HG03520 (cell line): Measurements from ENCODE around the gene TGFB1.
"Not testable (repeated sequence)": the region's sequence is repeated elsewhere in the genome, so short reads cannot be mapped to it uniquely, and the experiment has no call there.

Experiments
- ATAC-seq: cut with Tn5 transposase; IDR thresholded peaks from one replicate; pipeline ENCODE4 v1.9.1; 2021; ENCODE audit warnings: mild to moderate bottlenecking, moderate library complexity; ENCODE audit not compliant: unreplicated experiment

The TGFB1 gene

GRCh38 chr19:41304706-41305483, 48.8 kb downstream of the TGFB1 start:
- no peak for ATAC-seq

- ATAC-seq = no peak
These were observed 49.8 kb downstream of the TGFB1 start for GRCh38 chr19:41303954-41304353.

- ATAC-seq = no peak
These were observed 50.9 kb downstream of the TGFB1 start for GRCh38 chr19:41302624-41303351.

DNA sequence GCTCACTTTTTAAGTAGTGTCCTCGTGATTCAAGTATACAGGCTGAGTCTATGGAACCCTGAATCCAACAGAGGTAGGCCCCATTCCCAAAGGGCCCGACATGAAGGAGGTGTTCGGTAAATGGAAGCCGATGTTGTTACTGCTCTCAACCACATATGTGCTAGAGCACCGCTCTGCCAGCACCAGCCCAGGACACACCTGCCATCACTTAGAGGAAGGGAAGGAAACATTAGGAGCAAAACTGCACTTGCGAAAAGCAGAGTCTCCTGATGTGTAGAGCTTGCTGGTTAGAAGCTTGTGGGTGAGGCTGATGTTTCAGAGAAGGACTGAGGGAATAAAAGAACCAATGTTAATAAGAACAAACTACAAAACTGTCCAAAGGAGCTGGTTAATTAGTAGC, 53.2 kb downstream of the TGFB1 start:
- no peak for ATAC-seq

- ATAC-seq = no peak
These were observed 54.0 kb downstream of the TGFB1 start for GRCh38 chr19:41299755-41300089.

DNA sequence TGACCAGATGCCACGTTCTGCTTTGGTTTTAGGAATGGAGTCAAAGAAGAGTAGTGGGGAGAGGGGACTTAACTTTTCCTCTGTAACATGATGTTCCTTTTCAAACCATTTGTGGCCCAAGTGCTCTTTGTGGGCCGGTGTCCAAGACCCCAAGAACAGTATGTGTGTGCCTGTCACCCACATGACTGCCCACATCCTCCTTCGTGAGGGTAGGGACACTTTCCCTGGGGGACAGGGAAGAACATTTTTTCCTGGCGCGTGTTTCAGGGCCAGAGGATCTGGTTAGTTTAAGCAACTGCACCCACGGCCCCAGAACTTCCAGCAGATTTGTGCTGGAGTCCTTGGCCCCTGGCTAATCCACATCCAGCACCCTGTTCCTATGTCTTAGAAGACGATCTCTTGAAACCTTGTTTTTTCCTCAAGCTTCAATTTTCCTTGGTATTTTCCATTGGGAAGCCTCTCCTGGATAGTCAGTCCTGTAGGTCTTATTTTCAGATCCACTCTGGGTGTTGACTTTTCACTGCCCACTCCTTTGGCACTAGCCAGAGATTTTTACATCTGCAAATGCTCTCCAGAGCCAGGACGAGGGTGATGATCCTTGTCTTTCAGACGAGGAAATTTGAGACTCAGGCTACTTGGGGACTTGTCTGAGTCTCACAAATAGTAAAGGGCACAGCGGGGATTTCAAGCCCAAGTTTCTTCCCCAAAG, 54.5 kb downstream of the TGFB1 start:
- no peak for ATAC-seq

- no peak for ATAC-seq
These were observed 55.3 kb downstream of the TGFB1 start for GRCh38 chr19:41298348-41298964.

GRCh38 chr19:41297628-41298347, 55.9 kb downstream of the TGFB1 start:
- peak; percentile 82 for ATAC-seq

DNA sequence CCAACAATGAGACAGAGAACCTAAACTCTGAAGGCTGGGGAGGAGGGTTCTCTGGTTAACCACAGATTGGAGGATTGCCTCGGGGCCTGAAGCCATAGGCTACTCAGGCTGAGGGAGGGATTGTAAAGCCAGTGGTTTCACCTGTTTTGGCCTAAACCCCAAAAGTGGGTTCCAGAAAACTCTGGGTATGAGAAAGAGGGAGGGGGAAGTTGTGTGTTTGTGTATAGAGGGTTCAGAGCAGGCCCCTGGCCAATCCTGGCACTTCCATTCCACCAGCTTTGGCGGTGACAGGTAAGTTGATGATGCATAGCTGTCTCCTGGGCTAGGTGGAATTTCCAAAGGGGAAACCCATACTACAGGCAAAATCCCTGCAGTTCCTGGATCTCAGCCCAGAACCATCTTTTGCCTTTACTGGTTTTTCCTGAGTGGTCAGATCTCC, 57.3 kb downstream of the TGFB1 start:
- no peak for ATAC-seq

DNA sequence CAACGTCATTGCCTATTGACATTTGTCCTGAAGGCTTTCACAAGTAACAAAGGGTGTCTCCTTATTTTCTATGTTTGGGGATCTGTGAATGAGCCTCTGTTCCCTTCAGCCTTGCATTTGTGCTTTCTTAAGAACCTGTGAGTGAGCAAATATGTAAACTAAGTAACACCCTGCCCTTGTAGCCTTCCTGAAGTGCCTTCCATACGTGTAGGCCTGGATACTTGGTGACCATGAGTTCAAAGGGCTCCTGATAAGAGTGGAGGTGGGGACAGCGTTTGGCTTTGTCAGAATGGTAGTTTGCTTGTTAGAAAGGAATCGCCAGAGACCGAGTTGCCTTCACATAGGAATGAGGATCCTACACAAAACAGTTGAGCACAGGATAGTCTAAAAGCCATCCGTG, 58.2 kb downstream of the TGFB1 start:
- ATAC-seq = no peak

DNA sequence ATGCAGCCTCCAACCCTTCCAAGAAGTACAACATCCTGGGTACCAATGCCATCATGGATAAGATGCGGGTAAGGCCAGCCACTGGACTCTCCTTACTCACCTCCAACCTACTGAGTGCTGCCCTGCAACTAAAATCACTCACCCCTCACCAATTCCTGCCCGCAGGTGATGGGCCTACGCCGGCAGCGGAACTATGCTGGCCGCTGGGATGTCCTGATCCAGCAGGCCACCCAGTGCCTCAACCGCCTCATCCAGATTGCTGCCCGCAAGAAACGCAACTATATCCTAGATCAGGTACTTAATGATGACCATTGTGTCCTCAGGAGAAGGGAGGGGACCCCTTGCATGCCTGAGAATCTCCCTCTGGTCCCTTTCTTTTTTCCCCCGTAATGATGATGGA, 59.3 kb downstream of the TGFB1 start:
- no peak for ATAC-seq

GRCh38 chr19:41289814-41290213, 63.9 kb downstream of the TGFB1 start:
- ATAC-seq = not testable (repeated sequence)

- no peak for ATAC-seq
These were observed 64.8 kb downstream of the TGFB1 start for GRCh38 chr19:41288673-41289530.
